Islet precursor cell (in vitro differentiated cells): ENCODE measurements around the gene LRRN2.
A peak's percentile ranks its signal among the peaks of the same experiment; 100 is the strongest.
"Not testable (repeated sequence)": the region's sequence is repeated elsewhere in the genome, so short reads cannot be mapped to it uniquely, and the experiment has no call there.

ENCODE experiments used
- DNase-seq: peaks from one replicate; pipeline ENCODE4 v3.0.0-alpha.2; 2018

LRRN2 gene

GRCh38 chr1:204711947-204712701 is 26.6 kb upstream of the LRRN2 start:
- DNase-seq: peak; percentile 67

GRCh38 chr1:204711103-204711946 is 25.8 kb upstream of the LRRN2 start:
- peak; percentile 65 for DNase-seq

GRCh38 chr1:204709960-204710912 is 24.7 kb upstream of the LRRN2 start:
- no peak for DNase-seq

- no peak for DNase-seq
Observed at GRCh38 chr1:204709021-204709420, 23.5 kb upstream of the LRRN2 start.

GRCh38 chr1:204706838-204707509 is 21.4 kb upstream of the LRRN2 start:
- no peak for DNase-seq

- DNase-seq: no peak
Observed at GRCh38 chr1:204705888-204706837, 20.6 kb upstream of the LRRN2 start.

- DNase-seq: no peak
Observed at GRCh38 chr1:204705493-204705811, 19.9 kb upstream of the LRRN2 start.

- DNase-seq: no peak
Observed at GRCh38 chr1:204704794-204705492, 19.4 kb upstream of the LRRN2 start.

GRCh38 chr1:204703826-204704612 is 18.5 kb upstream of the LRRN2 start:
- DNase-seq: no peak

GRCh38 chr1:204703268-204703664 is 17.7 kb upstream of the LRRN2 start:
- DNase-seq: no peak

- DNase-seq: no peak
Observed at GRCh38 chr1:204702552-204703267, 17.2 kb upstream of the LRRN2 start.

GRCh38 chr1:204701229-204701628 is 15.7 kb upstream of the LRRN2 start:
- no peak for DNase-seq

GRCh38 chr1:204697893-204698292 is 12.4 kb upstream of the LRRN2 start:
- DNase-seq: no peak

GRCh38 chr1:204696606-204697005 is 11.1 kb upstream of the LRRN2 start:
- no peak for DNase-seq

GRCh38 chr1:204695692-204696091 is 10.2 kb upstream of the LRRN2 start:
- no peak for DNase-seq

GRCh38 chr1:204694145-204694544 is 8.6 kb upstream of the LRRN2 start:
- DNase-seq: no peak

GRCh38 chr1:204692841-204693356 is 7.4 kb upstream of the LRRN2 start:
- no peak for DNase-seq

GRCh38 chr1:204692325-204692840 is 6.8 kb upstream of the LRRN2 start:
- DNase-seq: no peak

GRCh38 chr1:204691328-204691730 is 5.8 kb upstream of the LRRN2 start:
- DNase-seq: not testable (repeated sequence)
